K562 (cell line): Measurements from ENCODE around the gene ERAP2. TPM values are rescaled to one million over a fixed set of nuclear protein-coding genes. Genes with fewer than 3 reads are reported as not detected.

Source experiments
- CBX3 ChIP-seq, 2 experiments: IDR thresholded peaks; 1 replicate in 1 of 2; 2 replicates in 1 of 2; pipeline ENCODE4 v1.6.1; 2012; ENCODE audit warnings: inconsistent platforms in 2 of 2, low read length in 2 of 2, borderline replicate concordance in 1 of 2, control low read depth in 1 of 2
- FOS ChIP-seq: IDR thresholded peaks from 3 replicates; pipeline ENCODE4 v1.6.1; 2011; ENCODE audit not compliant: insufficient read length; ENCODE audit errors: extremely low read depth
- HDAC2 ChIP-seq: fragments of 450-650 bp; IDR thresholded peaks from 2 replicates; pipeline ENCODE4 v1.6.1; 2016; ENCODE audit warnings: mild to moderate bottlenecking
- KDM1A ChIP-seq, 2 experiments: fragments of 450-650 bp; IDR thresholded peaks; 2 replicates each; pipeline ENCODE4 v1.6.1; 2016; ENCODE audit warnings: mild to moderate bottlenecking in 2 of 2
- MBD2 ChIP-seq: sonication (generic); IDR thresholded peaks from 2 replicates; pipeline ENCODE4 v1.6.1; 2016; ENCODE audit warnings: low read depth, borderline replicate concordance
- MTA3 ChIP-seq: fragments of 450-650 bp; formaldehyde crosslinking; IDR thresholded peaks from 2 replicates; pipeline ENCODE4 v1.6.1; 2017; ENCODE audit warnings: mild to moderate bottlenecking, borderline replicate concordance
- ZBTB40 ChIP-seq, 2 experiments: fragments of 450-650 bp in 1 of 2; sonication (generic) in 1 of 2; formaldehyde crosslinking in 1 of 2; IDR thresholded peaks; 2 replicates each; pipeline versions ENCODE4 v1.7.1 to v1.9.0; 2016 to 2022; ENCODE audit warnings: inconsistent platforms in 1 of 2, mild to moderate bottlenecking in 1 of 2, missing genetic modification reagents in 1 of 2
- ZNF318 ChIP-seq, 2 experiments: fragments of 450-650 bp; IDR thresholded peaks; 2 replicates each; pipeline ENCODE4 v1.6.1; 2016; ENCODE audit warnings: mild to moderate bottlenecking in 2 of 2, borderline replicate concordance in 1 of 2, low read depth in 1 of 2, moderate library complexity in 1 of 2
- ZNF589 ChIP-seq: fragments of 200-800 bp; sonication (Bioruptor generic); IDR thresholded peaks from 2 replicates; pipeline ENCODE4 v1.6.1; 2016; ENCODE audit warnings: low read depth, missing genetic modification characterization, missing compliant biosample characterization
- polyA plus RNA-seq, 8 experiments: library from polyadenylated mRNA; depleted of rRNA in 4 of 8; stranded (reverse) in 5 of 8; unstranded in 3 of 8; fragments of >200 nt; fragmentation: Nextera tagmentation in 2 of 8; fragmentation: Illumina TruSeq in 1 of 8; extraction: Ambion mirVana in 2 of 8; extraction: Trizol in 1 of 8; gene quantifications; 2 replicates each; pipeline versions ENCODE4 v1.2.1 to v1.2.3, GENCODE V29; 2011 to 2014; ENCODE audit warnings: inconsistent platforms in 1 of 8, missing spikeins in 1 of 8
- total RNA-seq, 7 experiments: library from RNA; depleted of rRNA in 6 of 7; stranded (reverse); fragments of >200 nt in 6 of 7; fragmentation: Illumina TruSeq in 2 of 7; extraction: Trizol in 2 of 7; gene quantifications; 2 replicates each; pipeline versions ENCODE4 v1.2.1 to v1.2.3, GENCODE V29; 2011 to 2021; ENCODE audit warnings: low replicate concordance in 1 of 7

The ERAP2 gene
- total and polyA plus RNA-seq, 9 of the 15 experiments (the other 6 are each of a cell fraction or from before 2014, with no cell fraction given) = 0.93 to 4.0 (median 2.1) TPM

GRCh38 chr5:96881511-96882115 is 5.3 kb downstream of the ERAP2 start (continued):
- 0 out of 4 replicates have a peak, but pooled peaks of 1 of the 2 experiments have one; percentile 17 for TF ChIP-seq ZNF318 (IDR thresholded peaks at IDR 0.05; ENCODE audit: borderline replicate concordance in 1 of 2, low read depth in 1 of 2)
- TF ChIP-seq MBD2 = 0 out of 2 replicates have a peak, but pooled peaks have one; percentile 24
- peak; percentile 39; the same call in 1 of the 2 replicates for TF ChIP-seq HDAC2
- peak; percentile 62; the same call in 1 of the 2 replicates for TF ChIP-seq ZNF589
- TF ChIP-seq ZBTB40 (IDR thresholded peaks at IDR 0.05) = no peak
- TF ChIP-seq ZBTB40 (CRISPR knock-in tag; IDR thresholded peaks at IDR 0.05) = no peak
- TF ChIP-seq MTA3 = 0 out of 2 replicates have a peak, but pooled peaks have one; percentile 31
- TF ChIP-seq FOS = peak; percentile 29
- TF ChIP-seq CBX3 (IDR thresholded peaks at IDR 0.05; ENCODE audit: borderline replicate concordance in 1 of 2, low read length in 2 of 2) = peak in 1 of 2 experiments; percentile 26; a peak in 1 of 3 replicates
- TF ChIP-seq KDM1A (IDR thresholded peaks at IDR 0.05) = peak; percentile 7 to 34; a peak in 2 of 4 replicates
